H1 (cell line): ENCODE results near the gene FSTL4. TPM values are rescaled to one million over a fixed set of nuclear protein-coding genes. Genes with fewer than 3 reads are reported as not detected.

Experiments
- ATF3 ChIP-seq: IDR thresholded peaks from 2 replicates; pipeline ENCODE4 v1.6.1; 2011; ENCODE audit warnings: low read depth, mild to moderate bottlenecking, low read length; ENCODE audit not compliant: insufficient read depth
- BCL11A ChIP-seq, 2 experiments: IDR thresholded peaks; one replicate each; pipeline ENCODE4 v1.6.1; 2011; ENCODE audit warnings: low read depth in 2 of 2, low read length in 2 of 2, mild to moderate bottlenecking in 2 of 2
- CBX8 ChIP-seq: fragments of 300-800, 300-1000 bp; sonication (generic); IDR thresholded peaks from 2 replicates; pipeline ENCODE4 v1.7.1; 2016; ENCODE audit warnings: low read depth, low read length, borderline replicate concordance
- EZH2 ChIP-seq: fragments of 200-600 bp; sonication (generic); IDR thresholded peaks from 2 replicates; pipeline ENCODE4 v1.7.1; 2012; ENCODE audit warnings: low read depth, mild to moderate bottlenecking, moderate library complexity, low read length, inconsistent platforms; ENCODE audit not compliant: severe bottlenecking
- RFX5 ChIP-seq: IDR thresholded peaks from 2 replicates; pipeline ENCODE4 v1.6.1; 2011; ENCODE audit warnings: low read depth, low read length, improper control_type of control experiment, borderline replicate concordance
- SP1 ChIP-seq: IDR thresholded peaks from 2 replicates; pipeline ENCODE4 v1.6.1; 2011; ENCODE audit warnings: low read depth, low read length
- TAF7 ChIP-seq: optimal IDR thresholded peaks from 2 replicates; pipeline ENCODE3; 2011; ENCODE audit warnings: low read depth, mild to moderate bottlenecking, inconsistent platforms, low read length, moderate library complexity, borderline replicate concordance
- USF2 ChIP-seq: IDR thresholded peaks from 2 replicates; pipeline ENCODE4 v1.6.1; 2011; ENCODE audit warnings: low read length, improper control_type of control experiment
- polyA plus RNA-seq, 7 experiments: library from polyadenylated mRNA; depleted of rRNA in 3 of 7; stranded (reverse) in 5 of 7; unstranded in 2 of 7; fragments of >200 nt in 5 of 7; fragments of 200-250 nt in 2 of 7; gene quantifications; 1 replicate in 5 of 7; 2 replicates in 1 of 7; 4 replicates in 1 of 7; pipeline versions ENCODE4 v1.2.1 to v1.2.3, GENCODE V29; 2011 to 2013; ENCODE audit warnings: missing spikeins in 2 of 7, mixed read lengths in 2 of 7
- total RNA-seq: library from RNA; stranded (reverse); fragmentation: NEBNext Ultra II Directional; extraction: Animal tissue kit (Norgen Biotek cat#: 25700); gene quantifications from 2 replicates; pipeline ENCODE4 v1.2.1, GENCODE V29; 2021
- TF ChIP-seq, protein P1 (sequence below): fragments of 300-600 bp; sonication (generic); IDR thresholded peaks from 2 replicates; pipeline ENCODE4 v1.7.1; 2012; ENCODE audit warnings: low read length, moderate library complexity, mild to moderate bottlenecking, inconsistent platforms; ENCODE audit not compliant: insufficient replicate concordance

The FSTL4 gene
- total and polyA plus RNA-seq, 2 of the 8 experiments (the other 6 are each of a cell fraction or from before 2014, with no cell fraction given) = 3.1 to 4.1 TPM

GRCh38 chr5:133408322-133408721 is 204.0 kb downstream of the FSTL4 start (continued):
- TF ChIP-seq, protein P1, sequence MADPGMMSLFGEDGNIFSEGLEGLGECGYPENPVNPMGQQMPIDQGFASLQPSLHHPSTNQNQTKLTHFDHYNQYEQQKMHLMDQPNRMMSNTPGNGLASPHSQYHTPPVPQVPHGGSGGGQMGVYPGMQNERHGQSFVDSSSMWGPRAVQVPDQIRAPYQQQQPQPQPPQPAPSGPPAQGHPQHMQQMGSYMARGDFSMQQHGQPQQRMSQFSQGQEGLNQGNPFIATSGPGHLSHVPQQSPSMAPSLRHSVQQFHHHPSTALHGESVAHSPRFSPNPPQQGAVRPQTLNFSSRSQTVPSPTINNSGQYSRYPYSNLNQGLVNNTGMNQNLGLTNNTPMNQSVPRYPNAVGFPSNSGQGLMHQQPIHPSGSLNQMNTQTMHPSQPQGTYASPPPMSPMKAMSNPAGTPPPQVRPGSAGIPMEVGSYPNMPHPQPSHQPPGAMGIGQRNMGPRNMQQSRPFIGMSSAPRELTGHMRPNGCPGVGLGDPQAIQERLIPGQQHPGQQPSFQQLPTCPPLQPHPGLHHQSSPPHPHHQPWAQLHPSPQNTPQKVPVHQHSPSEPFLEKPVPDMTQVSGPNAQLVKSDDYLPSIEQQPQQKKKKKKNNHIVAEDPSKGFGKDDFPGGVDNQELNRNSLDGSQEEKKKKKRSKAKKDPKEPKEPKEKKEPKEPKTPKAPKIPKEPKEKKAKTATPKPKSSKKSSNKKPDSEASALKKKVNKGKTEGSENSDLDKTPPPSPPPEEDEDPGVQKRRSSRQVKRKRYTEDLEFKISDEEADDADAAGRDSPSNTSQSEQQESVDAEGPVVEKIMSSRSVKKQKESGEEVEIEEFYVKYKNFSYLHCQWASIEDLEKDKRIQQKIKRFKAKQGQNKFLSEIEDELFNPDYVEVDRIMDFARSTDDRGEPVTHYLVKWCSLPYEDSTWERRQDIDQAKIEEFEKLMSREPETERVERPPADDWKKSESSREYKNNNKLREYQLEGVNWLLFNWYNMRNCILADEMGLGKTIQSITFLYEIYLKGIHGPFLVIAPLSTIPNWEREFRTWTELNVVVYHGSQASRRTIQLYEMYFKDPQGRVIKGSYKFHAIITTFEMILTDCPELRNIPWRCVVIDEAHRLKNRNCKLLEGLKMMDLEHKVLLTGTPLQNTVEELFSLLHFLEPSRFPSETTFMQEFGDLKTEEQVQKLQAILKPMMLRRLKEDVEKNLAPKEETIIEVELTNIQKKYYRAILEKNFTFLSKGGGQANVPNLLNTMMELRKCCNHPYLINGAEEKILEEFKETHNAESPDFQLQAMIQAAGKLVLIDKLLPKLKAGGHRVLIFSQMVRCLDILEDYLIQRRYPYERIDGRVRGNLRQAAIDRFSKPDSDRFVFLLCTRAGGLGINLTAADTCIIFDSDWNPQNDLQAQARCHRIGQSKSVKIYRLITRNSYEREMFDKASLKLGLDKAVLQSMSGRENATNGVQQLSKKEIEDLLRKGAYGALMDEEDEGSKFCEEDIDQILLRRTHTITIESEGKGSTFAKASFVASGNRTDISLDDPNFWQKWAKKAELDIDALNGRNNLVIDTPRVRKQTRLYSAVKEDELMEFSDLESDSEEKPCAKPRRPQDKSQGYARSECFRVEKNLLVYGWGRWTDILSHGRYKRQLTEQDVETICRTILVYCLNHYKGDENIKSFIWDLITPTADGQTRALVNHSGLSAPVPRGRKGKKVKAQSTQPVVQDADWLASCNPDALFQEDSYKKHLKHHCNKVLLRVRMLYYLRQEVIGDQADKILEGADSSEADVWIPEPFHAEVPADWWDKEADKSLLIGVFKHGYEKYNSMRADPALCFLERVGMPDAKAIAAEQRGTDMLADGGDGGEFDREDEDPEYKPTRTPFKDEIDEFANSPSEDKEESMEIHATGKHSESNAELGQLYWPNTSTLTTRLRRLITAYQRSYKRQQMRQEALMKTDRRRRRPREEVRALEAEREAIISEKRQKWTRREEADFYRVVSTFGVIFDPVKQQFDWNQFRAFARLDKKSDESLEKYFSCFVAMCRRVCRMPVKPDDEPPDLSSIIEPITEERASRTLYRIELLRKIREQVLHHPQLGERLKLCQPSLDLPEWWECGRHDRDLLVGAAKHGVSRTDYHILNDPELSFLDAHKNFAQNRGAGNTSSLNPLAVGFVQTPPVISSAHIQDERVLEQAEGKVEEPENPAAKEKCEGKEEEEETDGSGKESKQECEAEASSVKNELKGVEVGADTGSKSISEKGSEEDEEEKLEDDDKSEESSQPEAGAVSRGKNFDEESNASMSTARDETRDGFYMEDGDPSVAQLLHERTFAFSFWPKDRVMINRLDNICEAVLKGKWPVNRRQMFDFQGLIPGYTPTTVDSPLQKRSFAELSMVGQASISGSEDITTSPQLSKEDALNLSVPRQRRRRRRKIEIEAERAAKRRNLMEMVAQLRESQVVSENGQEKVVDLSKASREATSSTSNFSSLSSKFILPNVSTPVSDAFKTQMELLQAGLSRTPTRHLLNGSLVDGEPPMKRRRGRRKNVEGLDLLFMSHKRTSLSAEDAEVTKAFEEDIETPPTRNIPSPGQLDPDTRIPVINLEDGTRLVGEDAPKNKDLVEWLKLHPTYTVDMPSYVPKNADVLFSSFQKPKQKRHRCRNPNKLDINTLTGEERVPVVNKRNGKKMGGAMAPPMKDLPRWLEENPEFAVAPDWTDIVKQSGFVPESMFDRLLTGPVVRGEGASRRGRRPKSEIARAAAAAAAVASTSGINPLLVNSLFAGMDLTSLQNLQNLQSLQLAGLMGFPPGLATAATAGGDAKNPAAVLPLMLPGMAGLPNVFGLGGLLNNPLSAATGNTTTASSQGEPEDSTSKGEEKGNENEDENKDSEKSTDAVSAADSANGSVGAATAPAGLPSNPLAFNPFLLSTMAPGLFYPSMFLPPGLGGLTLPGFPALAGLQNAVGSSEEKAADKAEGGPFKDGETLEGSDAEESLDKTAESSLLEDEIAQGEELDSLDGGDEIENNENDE = no peak
- TF ChIP-seq ATF3 (no peak), TAF7 (no peak), SP1 (no peak), CBX8 (no peak), USF2 (no peak), BCL11A (IDR thresholded peaks at IDR 0.05; ENCODE audit: low read depth in 2 of 2, low read length in 2 of 2) (no peak), RFX5 (no peak), EZH2 (no peak)
